ENCODE data around the gene TMEM115.
"Not testable (repeated sequence)": the region's sequence is repeated elsewhere in the genome, so short reads cannot be mapped to it uniquely, and the experiment has no call there.

Gene TMEM115

DNA sequence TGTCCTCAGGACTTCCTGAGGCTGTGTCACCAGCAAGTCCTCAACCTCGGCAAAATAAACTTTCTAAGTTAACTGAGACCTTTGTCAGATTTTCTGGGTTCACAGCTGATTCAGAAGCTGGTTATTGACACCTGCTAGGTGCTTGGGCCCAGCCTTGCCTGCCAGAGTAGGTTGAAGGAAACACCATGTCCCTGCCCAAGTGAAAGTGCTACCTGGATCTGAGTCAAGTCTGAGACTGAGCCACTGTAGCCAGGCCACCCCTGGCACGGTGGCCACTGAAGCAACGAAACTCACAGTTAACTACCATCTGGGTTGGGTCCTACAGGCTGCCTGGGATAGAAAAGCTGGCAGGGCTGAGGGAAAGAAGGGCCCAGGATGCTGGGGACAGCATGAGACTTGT, 45.0 kb downstream of the TMEM115 start:
- no peak for DNase-seq

DNA sequence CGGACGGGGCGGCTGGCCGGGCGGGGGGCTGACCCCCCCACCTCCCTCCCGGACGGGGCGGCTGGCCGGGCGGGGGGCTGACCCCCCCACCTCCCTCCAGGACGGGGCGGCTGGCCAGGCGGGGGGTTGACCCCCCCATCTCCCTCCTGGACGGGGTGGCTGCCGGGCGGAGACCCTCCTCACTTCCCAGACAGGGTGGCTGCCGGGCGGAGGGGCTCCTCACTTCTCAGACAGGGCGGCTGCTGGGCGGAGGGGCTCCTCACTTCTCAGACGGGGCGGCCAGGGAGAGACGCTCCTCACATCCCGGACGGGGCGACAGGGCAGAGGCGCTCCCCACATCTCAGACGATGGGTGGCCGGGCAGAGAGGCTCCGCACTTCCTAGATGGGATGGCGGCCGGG, 47.3 kb downstream of the TMEM115 start:
- not testable (repeated sequence) for DNase-seq
